Measurements from ENCODE around the gene ADAMTSL1.

The ADAMTSL1 gene

DNA sequence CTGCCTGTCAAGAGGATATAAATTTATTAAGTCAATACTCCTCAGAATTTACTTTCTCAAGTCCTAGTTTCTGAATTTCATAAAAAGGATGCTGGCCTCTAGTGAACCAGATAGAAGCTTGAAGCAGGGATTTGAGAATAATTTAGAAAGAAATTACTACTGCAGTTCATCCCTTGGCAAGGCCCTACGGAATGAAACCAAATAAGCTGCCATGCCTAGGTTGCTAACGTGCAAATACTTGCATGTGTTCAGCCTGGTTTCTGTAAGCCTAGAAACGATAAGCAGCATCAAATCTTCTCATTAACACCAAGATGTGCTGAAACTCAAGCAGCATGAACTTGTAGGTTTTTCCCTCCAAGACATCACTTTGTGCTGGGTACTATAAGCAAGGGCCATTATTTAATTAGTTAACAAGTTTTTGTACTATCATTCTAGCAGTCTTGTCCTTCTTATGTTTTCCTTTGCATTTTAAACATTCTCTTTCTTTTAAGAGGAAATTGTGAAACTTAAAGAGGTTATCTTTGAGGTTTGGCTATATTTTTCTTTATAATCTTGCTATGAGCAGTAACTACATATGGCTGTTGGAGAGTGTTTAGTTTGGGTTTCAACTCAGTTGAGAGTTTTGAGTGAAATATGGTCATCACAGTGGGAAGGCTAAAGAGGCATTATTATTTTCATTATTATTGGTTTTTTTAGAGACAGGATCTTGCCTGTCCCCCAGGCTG is 71.8 kb downstream of the ADAMTSL1 start:
- 91 to 93% methylated on average over 3 of the region's 3 CpGs for WGBS, 2 experiments
- Histone ChIP-seq H3K4me1 (ENCODE audit: control insufficient read depth, insufficient read depth, low read length) (no peaks in the 10 kb centered on the region), H3K4me3 (ENCODE audit: insufficient read depth, low read depth, low read length) (no peak overlapping the region)

GRCh38 chr9:18548456-18548855 is 74.5 kb downstream of the ADAMTSL1 start:
- H3K4me1 ChIP-seq (ENCODE audit: control insufficient read depth, insufficient read depth, low read length) = no peaks in the 10 kb centered on the region
- H3K27ac ChIP-seq (ENCODE audit: insufficient read depth, low read depth, low read length, poor library complexity, severe bottlenecking) = no peak overlapping the region
- H3K9me3 ChIP-seq (ENCODE audit: control insufficient read depth, low read length) = no peaks in the 10 kb centered on the region
- WGBS, 2 experiments = 89% methylated on average over 1 of the region's 1 CpG; no CpG with 5 or more reads in 1 of the 2 experiments
- no peaks in the 10 kb centered on the region for H3K27me3 ChIP-seq (ENCODE audit: control insufficient read depth, insufficient read depth, low read length, poor library complexity, severe bottlenecking)
- no peaks in the 10 kb centered on the region for H3K36me3 ChIP-seq (ENCODE audit: control insufficient read depth, insufficient read depth, low read length)
- H3K4me3 ChIP-seq (ENCODE audit: insufficient read depth, low read depth, low read length) = no peak overlapping the region

More for the DNA sequence above, 71.8 kb downstream of the ADAMTSL1 start:
- Histone ChIP-seq H3K36me3 (ENCODE audit: control insufficient read depth, insufficient read depth, low read length) (no peaks in the 10 kb centered on the region), H3K27ac (ENCODE audit: insufficient read depth, low read depth, low read length, poor library complexity, severe bottlenecking) (no peak overlapping the region), H3K9me3 (ENCODE audit: control insufficient read depth, low read length) (no peaks in the 10 kb centered on the region), H3K27me3 (ENCODE audit: control insufficient read depth, insufficient read depth, low read length, poor library complexity, severe bottlenecking) (no peaks in the 10 kb centered on the region)

DNA sequence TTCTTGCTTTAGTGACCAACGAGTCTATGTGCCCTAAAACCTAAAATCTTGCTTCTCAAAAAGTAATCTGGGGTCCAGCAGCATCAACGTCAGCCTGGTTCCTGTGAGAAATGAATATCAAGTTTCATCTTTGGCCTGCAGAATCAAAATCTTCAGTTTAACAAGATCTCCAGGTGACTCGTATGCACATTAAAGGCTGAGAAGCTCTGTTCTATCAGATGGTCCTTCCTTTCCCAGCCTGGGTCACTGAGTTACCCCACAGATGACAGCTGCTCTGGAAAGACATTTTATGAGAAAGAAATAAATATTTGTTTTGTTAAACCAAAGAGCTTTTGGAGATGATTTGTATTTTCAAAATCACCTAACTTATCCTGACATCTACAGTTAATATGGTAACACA is 75.8 kb downstream of the ADAMTSL1 start:
- Histone ChIP-seq H3K4me3 (ENCODE audit: insufficient read depth, low read depth, low read length) (no peak overlapping the region), H3K36me3 (ENCODE audit: control insufficient read depth, insufficient read depth, low read length) (no peaks in the 10 kb centered on the region), H3K9me3 (ENCODE audit: control insufficient read depth, low read length) (no peaks in the 10 kb centered on the region), H3K27me3 (ENCODE audit: control insufficient read depth, insufficient read depth, low read length, poor library complexity, severe bottlenecking) (no peaks in the 10 kb centered on the region), H3K27ac (ENCODE audit: insufficient read depth, low read depth, low read length, poor library complexity, severe bottlenecking) (no peak overlapping the region), H3K4me1 (ENCODE audit: control insufficient read depth, insufficient read depth, low read length) (no peaks in the 10 kb centered on the region)
- WGBS, 2 experiments = 80 to 83% methylated on average over 3 of the region's 3 CpGs

- Histone ChIP-seq H3K4me1 (ENCODE audit: control insufficient read depth, insufficient read depth, low read length) (no peaks in the 10 kb centered on the region), H3K36me3 (ENCODE audit: control insufficient read depth, insufficient read depth, low read length) (no peaks in the 10 kb centered on the region), H3K27ac (ENCODE audit: insufficient read depth, low read depth, low read length, poor library complexity, severe bottlenecking) (no peak overlapping the region), H3K27me3 (ENCODE audit: control insufficient read depth, insufficient read depth, low read length, poor library complexity, severe bottlenecking) (no peaks in the 10 kb centered on the region), H3K9me3 (ENCODE audit: control insufficient read depth, low read length) (no peaks in the 10 kb centered on the region), H3K4me3 (ENCODE audit: insufficient read depth, low read depth, low read length) (no peak overlapping the region)
- WGBS, 2 experiments = 88 to 91% methylated on average over 5 of the region's 5 CpGs
These were observed 76.3 kb downstream of the ADAMTSL1 start for GRCh38 chr9:18550286-18550685.

DNA sequence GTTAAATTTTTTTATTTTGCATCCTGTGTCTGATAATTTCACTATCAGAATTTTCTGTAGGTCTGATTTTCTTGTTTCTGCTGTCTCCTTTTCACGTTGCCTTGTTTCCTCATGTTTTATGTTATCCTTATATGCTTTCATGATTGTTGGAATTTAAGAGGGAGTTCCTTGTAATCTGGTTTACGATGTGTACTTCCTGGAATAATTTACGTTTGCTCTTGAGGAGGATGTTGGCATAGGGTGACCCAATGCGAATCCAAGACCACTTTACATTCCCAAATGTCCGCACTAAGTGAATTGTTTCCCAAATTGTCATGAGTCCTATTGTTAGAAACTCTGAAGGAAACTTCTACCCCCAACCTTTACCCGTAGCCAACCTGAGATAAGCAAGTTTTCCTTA is 80.3 kb downstream of the ADAMTSL1 start:
- Histone ChIP-seq H3K27me3 (ENCODE audit: control insufficient read depth, insufficient read depth, low read length, poor library complexity, severe bottlenecking) (no peaks in the 10 kb centered on the region), H3K9me3 (ENCODE audit: control insufficient read depth, low read length) (no peaks in the 10 kb centered on the region), H3K4me3 (ENCODE audit: insufficient read depth, low read depth, low read length) (no peak overlapping the region), H3K27ac (ENCODE audit: insufficient read depth, low read depth, low read length, poor library complexity, severe bottlenecking) (no peak overlapping the region), H3K36me3 (ENCODE audit: control insufficient read depth, insufficient read depth, low read length) (no peaks in the 10 kb centered on the region), H3K4me1 (ENCODE audit: control insufficient read depth, insufficient read depth, low read length) (no peaks in the 10 kb centered on the region)
- 94 to 95% methylated on average over 4 to 6 of the region's 6 CpGs for WGBS, 2 experiments

- Histone ChIP-seq H3K9me3 (ENCODE audit: control insufficient read depth, low read length) (no peaks in the 10 kb centered on the region), H3K27me3 (ENCODE audit: control insufficient read depth, insufficient read depth, low read length, poor library complexity, severe bottlenecking) (no peaks in the 10 kb centered on the region), H3K36me3 (ENCODE audit: control insufficient read depth, insufficient read depth, low read length) (no peaks in the 10 kb centered on the region), H3K4me3 (ENCODE audit: insufficient read depth, low read depth, low read length) (no peak overlapping the region), H3K4me1 (ENCODE audit: control insufficient read depth, insufficient read depth, low read length) (no peaks in the 10 kb centered on the region), H3K27ac (ENCODE audit: insufficient read depth, low read depth, low read length, poor library complexity, severe bottlenecking) (no peak overlapping the region)
- WGBS, 2 experiments = 89 to 91% methylated on average over 5 of the region's 5 CpGs
These were observed 81.3 kb downstream of the ADAMTSL1 start for GRCh38 chr9:18555105-18555883.

DNA sequence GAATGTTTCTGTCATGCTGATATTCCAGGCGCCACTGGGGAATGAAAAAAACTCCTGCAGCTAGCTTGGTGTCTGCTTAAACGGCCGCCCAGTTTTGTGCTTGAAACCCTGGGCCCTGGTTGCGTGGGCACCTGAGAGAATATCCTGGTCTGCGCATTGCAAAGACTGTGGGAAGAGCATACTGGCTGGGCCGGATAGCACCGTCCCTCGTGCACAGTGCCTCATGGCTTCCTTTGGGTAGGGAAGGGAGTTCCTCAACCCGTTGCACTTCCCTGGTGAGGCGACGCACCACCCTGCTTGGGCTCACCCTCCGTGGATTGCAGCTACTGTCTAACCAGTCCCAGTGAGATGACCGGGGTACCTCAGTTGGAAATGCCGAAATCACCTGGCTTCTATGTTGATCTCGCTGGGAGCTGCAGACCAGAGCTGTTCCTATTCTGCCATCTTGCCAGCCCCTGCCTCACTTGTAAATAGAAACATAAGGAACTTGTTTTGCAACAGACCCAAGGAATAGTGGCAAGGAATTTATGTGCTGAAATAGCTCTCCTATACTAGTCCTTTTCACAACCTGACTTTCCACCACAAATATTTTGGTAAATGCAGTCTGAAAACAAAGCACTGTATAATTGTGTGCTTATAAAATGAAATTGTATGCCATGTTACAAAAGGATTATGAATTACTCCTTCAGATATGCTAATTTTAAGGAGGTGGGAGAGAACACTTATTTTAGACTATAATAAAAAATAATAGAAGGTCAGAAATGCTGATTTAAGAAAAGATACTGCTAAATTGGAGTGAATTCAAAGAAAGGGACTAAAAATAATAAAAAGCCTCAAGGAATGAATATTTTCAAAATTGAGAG is 90.3 kb downstream of the ADAMTSL1 start:
- no peaks in the 10 kb centered on the region for H3K27me3 ChIP-seq (ENCODE audit: control insufficient read depth, insufficient read depth, low read length, poor library complexity, severe bottlenecking)
- H3K4me3 ChIP-seq (ENCODE audit: insufficient read depth, low read depth, low read length) = no peak overlapping the region
- H3K27ac ChIP-seq (ENCODE audit: insufficient read depth, low read depth, low read length, poor library complexity, severe bottlenecking) = no peak overlapping the region
- no peaks in the 10 kb centered on the region for H3K9me3 ChIP-seq (ENCODE audit: control insufficient read depth, low read length)
- no peaks in the 10 kb centered on the region for H3K36me3 ChIP-seq (ENCODE audit: control insufficient read depth, insufficient read depth, low read length)
- H3K4me1 ChIP-seq (ENCODE audit: control insufficient read depth, insufficient read depth, low read length) = no peaks in the 10 kb centered on the region
- 92 to 93% methylated on average over 15 of the region's 15 CpGs for WGBS, 2 experiments

DNA sequence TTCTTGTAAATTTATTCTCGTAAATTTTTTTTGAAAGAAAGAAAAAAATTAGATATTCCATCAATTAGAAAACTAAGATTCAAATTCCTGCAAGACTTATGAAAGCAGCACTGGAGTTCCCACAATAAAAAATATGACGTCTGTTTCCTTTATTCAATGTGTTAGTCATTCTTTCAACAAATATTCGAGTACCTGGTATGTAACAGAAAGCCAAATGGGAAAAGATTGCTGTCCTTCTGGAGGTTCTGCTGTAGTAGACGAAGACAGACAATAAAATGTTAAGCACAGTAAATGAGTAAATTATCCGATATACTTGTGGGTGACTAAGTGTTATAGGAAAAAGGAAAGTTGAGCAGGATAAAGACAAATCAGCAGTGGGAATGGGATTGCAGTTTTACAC is 92.2 kb downstream of the ADAMTSL1 start:
- no peak overlapping the region for H3K4me3 ChIP-seq (ENCODE audit: insufficient read depth, low read depth, low read length)
- 98% methylated on average over 4 of the region's 5 CpGs for WGBS, 2 experiments
- no peaks in the 10 kb centered on the region for H3K4me1 ChIP-seq (ENCODE audit: control insufficient read depth, insufficient read depth, low read length)

DNA sequence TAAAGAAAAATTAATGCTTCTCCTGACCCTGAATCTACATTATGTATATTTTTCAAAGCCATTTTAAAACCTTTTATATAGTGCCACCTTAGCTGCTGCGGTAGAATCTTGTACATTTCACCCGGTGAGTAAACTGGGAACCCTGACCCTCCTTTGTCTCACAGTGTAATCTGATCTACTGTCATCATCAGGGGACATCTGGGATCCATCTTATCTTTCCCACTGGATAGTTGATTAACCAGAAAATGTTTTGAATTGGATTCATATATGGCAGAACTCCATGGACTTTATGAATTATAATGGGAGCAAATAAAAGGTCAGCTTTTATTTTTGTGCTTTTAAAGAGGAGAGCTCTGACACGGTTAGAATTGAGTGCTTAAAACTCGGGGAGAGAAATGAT is 95.0 kb downstream of the ADAMTSL1 start:
- H3K9me3 ChIP-seq (ENCODE audit: control insufficient read depth, low read length) = no peaks in the 10 kb centered on the region
- H3K4me1 ChIP-seq (ENCODE audit: control insufficient read depth, insufficient read depth, low read length) = no peaks in the 10 kb centered on the region
- no peaks in the 10 kb centered on the region for H3K27me3 ChIP-seq (ENCODE audit: control insufficient read depth, insufficient read depth, low read length, poor library complexity, severe bottlenecking)
- H3K36me3 ChIP-seq (ENCODE audit: control insufficient read depth, insufficient read depth, low read length) = no peaks in the 10 kb centered on the region
- no peak overlapping the region for H3K27ac ChIP-seq (ENCODE audit: insufficient read depth, low read depth, low read length, poor library complexity, severe bottlenecking)
- WGBS, 2 experiments = 85 to 86% methylated on average over 4 of the region's 4 CpGs
- no peak overlapping the region for H3K4me3 ChIP-seq (ENCODE audit: insufficient read depth, low read depth, low read length)

More for the DNA sequence above, 92.2 kb downstream of the ADAMTSL1 start:
- H3K27me3 ChIP-seq (ENCODE audit: control insufficient read depth, insufficient read depth, low read length, poor library complexity, severe bottlenecking) = no peaks in the 10 kb centered on the region
- no peaks in the 10 kb centered on the region for H3K36me3 ChIP-seq (ENCODE audit: control insufficient read depth, insufficient read depth, low read length)
- no peaks in the 10 kb centered on the region for H3K9me3 ChIP-seq (ENCODE audit: control insufficient read depth, low read length)
- H3K27ac ChIP-seq (ENCODE audit: insufficient read depth, low read depth, low read length, poor library complexity, severe bottlenecking) = no peak overlapping the region

Data from ectodermal cell (in vitro differentiated cells).